Measurements from ENCODE around the gene HOXD8. TPM values are rescaled to one million over a fixed set of nuclear protein-coding genes. Genes with fewer than 3 reads are reported as not detected.

Gene HOXD8
- total RNA-seq, 1 donor from 2014 or later: not detected

GRCh38 chr2:176157499-176158185, 28.1 kb downstream of the HOXD8 start:
- ATAC-seq: no peak
- DNase-seq (ENCODE audit: low spot score): no peak

GRCh38 chr2:176158186-176158591, 28.7 kb downstream of the HOXD8 start:
- no peak for DNase-seq (ENCODE audit: low spot score)
- no peak for ATAC-seq

- ATAC-seq: no peak
- DNase-seq (ENCODE audit: low spot score): no peak
Measured at GRCh38 chr2:176158855-176159662, 29.6 kb downstream of the HOXD8 start.

GRCh38 chr2:176159663-176160250, 30.3 kb downstream of the HOXD8 start:
- ATAC-seq: no peak

GRCh38 chr2:176160251-176160985, 30.9 kb downstream of the HOXD8 start:
- no peak for ATAC-seq
- DNase-seq (ENCODE audit: low spot score): no peak

More at GRCh38 chr2:176159663-176160250, 30.3 kb downstream of the HOXD8 start:
- DNase-seq (ENCODE audit: low spot score): no peak

GRCh38 chr2:176160986-176161824, 31.7 kb downstream of the HOXD8 start:
- ATAC-seq (no peak), DNase-seq (ENCODE audit: low spot score) (no peak)

- no peak for DNase-seq (ENCODE audit: low spot score)
- ATAC-seq: no peak
Measured at GRCh38 chr2:176161825-176162626, 32.5 kb downstream of the HOXD8 start.

GRCh38 chr2:176162911-176163671, 33.6 kb downstream of the HOXD8 start:
- no peak for DNase-seq (ENCODE audit: low spot score)
- ATAC-seq: no peak

- DNase-seq (ENCODE audit: low spot score) (no peak), ATAC-seq (no peak)
Measured at GRCh38 chr2:176163672-176164056, 34.2 kb downstream of the HOXD8 start.

- ATAC-seq: no peak
- DNase-seq (ENCODE audit: low spot score): no peak
Measured at GRCh38 chr2:176164201-176164600, 34.7 kb downstream of the HOXD8 start.

- DNase-seq (ENCODE audit: low spot score) (no peak), ATAC-seq (no peak)
Measured at GRCh38 chr2:176164611-176165369, 35.3 kb downstream of the HOXD8 start.

- no peak for DNase-seq (ENCODE audit: low spot score)
- ATAC-seq: no peak
Measured at GRCh38 chr2:176165370-176166050, 36.0 kb downstream of the HOXD8 start.

- DNase-seq (ENCODE audit: low spot score): no peak
- no peak for ATAC-seq
Measured at GRCh38 chr2:176166272-176166671, 36.8 kb downstream of the HOXD8 start.

GRCh38 chr2:176167398-176167797, 37.9 kb downstream of the HOXD8 start:
- DNase-seq (ENCODE audit: low spot score) (no peak), ATAC-seq (no peak)

GRCh38 chr2:176169181-176169580, 39.7 kb downstream of the HOXD8 start:
- ATAC-seq: no peak
- DNase-seq (ENCODE audit: low spot score): no peak

GRCh38 chr2:176169711-176170110, 40.2 kb downstream of the HOXD8 start:
- DNase-seq (ENCODE audit: low spot score) (no peak), ATAC-seq (no peak)

- no peak for DNase-seq (ENCODE audit: low spot score)
- no peak for ATAC-seq
Measured at GRCh38 chr2:176170602-176171305, 41.2 kb downstream of the HOXD8 start.

All from left lobe of liver (tissue), 2 donors.